Adrenal gland (tissue), 12 donors: ENCODE data around the gene CARM1. TPM values are rescaled to one million over a fixed set of nuclear protein-coding genes. Genes with fewer than 3 reads are reported as not detected.

Experiments
- DNase-seq, 7 donors: peaks; one replicate each; pipeline ENCODE4 v3.0.0-alpha.2; 2019 to 2020
- H3K27ac ChIP-seq, 5 donors: fragments of 200-600 bp; sonication (generic) in 4 of 5; 1 replicate in 3 of 5; 2 replicates in 2 of 5; pipeline versions ENCODE4 v1.5.1 to v1.8.0; 2016 to 2020; ENCODE audit warnings: mild to moderate bottlenecking in 1 of 5
- H3K27me3 ChIP-seq: fragments of 200-600 bp; 2 replicates; pipeline ENCODE4 v1.8.0; 2021
- H3K36me3 ChIP-seq, 2 donors: fragments of 200-600 bp; replicated peaks in 1 of 2; 1 replicate in 1 of 2; 2 replicates in 1 of 2; pipeline versions ENCODE4 v1.5.1 to v1.8.0; 2018 to 2022
- H3K4me1 ChIP-seq, 2 donors: fragments of 200-600 bp; replicated peaks in 1 of 2; 1 replicate in 1 of 2; 2 replicates in 1 of 2; pipeline versions ENCODE4 v1.5.1 to v1.8.0; 2018 to 2021
- H3K4me3 ChIP-seq, 4 donors: fragments of 200-600 bp; sonication (generic) in 3 of 4; one replicate each; pipeline ENCODE4 v1.5.1; 2016 to 2018
- H3K9me3 ChIP-seq, 3 donors: fragments of 200-600 bp; sonication (generic) in 1 of 3; replicated peaks in 1 of 3; 1 replicate in 2 of 3; 2 replicates in 1 of 3; pipeline versions ENCODE4 v1.5.1 to v1.8.0; 2016 to 2021
- POLR2A ChIP-seq, 2 donors: fragments of 450-650 bp; IDR thresholded peaks; one replicate each; pipeline ENCODE4 v1.6.1; 2017; ENCODE audit warnings: antibody characterized with exemption in 2 of 2, mild to moderate bottlenecking in 2 of 2, moderate library complexity in 1 of 2
- WGBS, 4 donors: extraction: QIAGEN DNeasy Blood & Tissue Kit in 2 of 4; methylation state at CpG; one replicate each; pipeline versions ENCODE4 v1.1.5 to v1.1.7; 2013 to 2017; 5-methylcytosine and 5-hydroxymethylcytosine counted together
- intact Hi-C, 2 donors: fragments of 100-400 bp; cut with DNase I; formaldehyde crosslinking; loops; one replicate each; pipeline versions ENCODE4 v1.14.1 to v1.15.0; 2022 to 2023
- polyA plus RNA-seq, 3 donors: library from polyadenylated mRNA; stranded (reverse); fragments of 200-250 nt in 2 of 3; fragments of 350-450 nt in 1 of 3; fragmentation: Illumina TruSeq in 1 of 3; extraction: RNeasy Lipid Tissue Mini Kit (QIAGEN cat#74804) in 1 of 3; gene quantifications; one replicate each; pipeline ENCODE4 v1.2.3, GENCODE V29; 2013 to 2014
- total RNA-seq, 9 donors: library from RNA; depleted of rRNA in 4 of 9; stranded (reverse); fragments of >200 nt in 4 of 9; fragments of 120-200 nt in 1 of 9; fragmentation: NEBNext Ultra II Directional in 1 of 9; extraction: Animal tissue kit (Norgen Biotek cat#: 25700) in 1 of 9; gene quantifications; one replicate each; pipeline versions ENCODE4 v1.1.0 to v1.2.4, GENCODE V29; 2013 to 2023
- TF ChIP-seq, protein P1 (sequence below), 6 experiments: fragments of 450-650 bp in 4 of 6; fragments of 200-600 bp in 2 of 6; sonication (generic) in 1 of 6; IDR thresholded peaks; 1 replicate in 5 of 6; 2 replicates in 1 of 6; pipeline versions ENCODE4 v1.5.1 to v1.8.0; 2016 to 2021; ENCODE audit warnings: antibody characterized with exemption in 6 of 6, mild to moderate bottlenecking in 2 of 6, moderate library complexity in 1 of 6
- donor health status: healthy with polysubstance abuse.
- donor health status: Bipolar disorder and iron deficiency.
- donor health status: DM: yes; HTN: yes; CAD: no.
- donor health status: DM: no; HTN: no; CAD: no.
- donor health status: DM: no; HTN: no; CAD: no.
- donor health status: DM: yes; HTN: yes; CAD: no.

CARM1 gene
- total and polyA plus RNA-seq, 12 donors = 8.2 to 38.1 (median 21.6) TPM

DNA sequence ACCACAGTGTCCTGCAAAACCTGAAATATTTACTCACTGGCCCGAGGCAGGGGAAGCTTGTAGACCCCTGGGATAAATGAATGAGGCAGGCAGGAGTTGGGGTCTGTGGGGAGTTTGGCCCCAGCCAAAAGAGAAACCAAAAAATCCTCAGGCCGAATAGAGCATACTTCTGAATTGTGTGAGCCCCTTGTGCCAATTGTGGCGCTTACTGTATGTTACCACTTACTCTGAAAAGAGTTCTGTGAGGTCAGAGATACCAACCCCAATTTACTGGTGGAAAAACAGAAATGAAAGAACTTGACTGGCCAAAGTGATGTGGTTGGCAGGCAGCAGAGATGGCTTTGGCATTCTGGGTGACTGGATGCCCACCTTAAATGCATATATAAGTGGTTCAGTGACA, 6.9 kb downstream of the CARM1 start:
- intact Hi-C loops = no loop called here
- H3K9me3 ChIP-seq = no peaks in the 10 kb centered on the region

DNA sequence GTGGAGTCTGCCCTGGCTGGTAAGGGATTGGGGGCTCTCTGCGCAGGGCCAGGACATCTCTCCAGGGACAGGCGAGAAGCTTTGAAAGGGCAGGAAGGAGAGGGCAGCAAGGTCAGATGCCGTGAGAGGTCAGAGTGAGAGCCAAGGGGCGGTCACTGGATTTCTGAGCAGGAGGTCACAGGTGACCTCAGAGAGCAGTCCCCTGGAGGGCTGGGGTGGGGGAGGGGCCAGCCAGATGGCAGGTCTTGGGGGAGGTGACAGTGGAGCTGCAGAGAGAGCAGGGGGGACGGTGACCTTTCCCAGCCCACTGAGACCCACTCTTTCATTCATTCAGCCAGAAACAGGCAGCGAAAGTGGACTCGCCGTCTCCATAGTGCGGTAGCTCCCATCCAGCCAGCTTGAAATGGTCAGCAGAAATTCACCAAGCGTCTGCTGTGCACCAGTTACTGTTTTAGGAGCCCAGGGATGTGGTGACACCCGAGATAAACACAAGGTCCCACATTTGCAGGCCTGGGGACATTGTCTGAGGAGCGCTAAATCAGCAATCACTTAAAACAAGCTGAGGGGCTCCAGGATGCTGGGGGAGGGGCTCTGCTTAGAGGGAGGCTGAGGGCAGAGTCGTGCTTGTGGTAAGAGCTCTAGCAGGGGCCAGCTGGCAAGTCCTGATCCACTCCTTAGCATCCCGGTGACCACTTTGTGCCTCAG, 10.2 kb downstream of the CARM1 start:
- intact Hi-C loops = no loop called here
- Histone ChIP-seq H3K27me3 (no peaks in the 10 kb centered on the region), H3K27ac (no peak overlapping the region), H3K4me1 (peaks cover 6 to 20% of the 10 kb centered on the region in 2 donors), H3K4me3 (no peak overlapping the region), H3K36me3 (no peaks in the 10 kb centered on the region), H3K9me3 (no peaks in the 10 kb centered on the region)
- no peak for DNase-seq
- no peak for TF ChIP-seq POLR2A (IDR thresholded peaks at IDR 0.05)
- TF ChIP-seq, protein P1, sequence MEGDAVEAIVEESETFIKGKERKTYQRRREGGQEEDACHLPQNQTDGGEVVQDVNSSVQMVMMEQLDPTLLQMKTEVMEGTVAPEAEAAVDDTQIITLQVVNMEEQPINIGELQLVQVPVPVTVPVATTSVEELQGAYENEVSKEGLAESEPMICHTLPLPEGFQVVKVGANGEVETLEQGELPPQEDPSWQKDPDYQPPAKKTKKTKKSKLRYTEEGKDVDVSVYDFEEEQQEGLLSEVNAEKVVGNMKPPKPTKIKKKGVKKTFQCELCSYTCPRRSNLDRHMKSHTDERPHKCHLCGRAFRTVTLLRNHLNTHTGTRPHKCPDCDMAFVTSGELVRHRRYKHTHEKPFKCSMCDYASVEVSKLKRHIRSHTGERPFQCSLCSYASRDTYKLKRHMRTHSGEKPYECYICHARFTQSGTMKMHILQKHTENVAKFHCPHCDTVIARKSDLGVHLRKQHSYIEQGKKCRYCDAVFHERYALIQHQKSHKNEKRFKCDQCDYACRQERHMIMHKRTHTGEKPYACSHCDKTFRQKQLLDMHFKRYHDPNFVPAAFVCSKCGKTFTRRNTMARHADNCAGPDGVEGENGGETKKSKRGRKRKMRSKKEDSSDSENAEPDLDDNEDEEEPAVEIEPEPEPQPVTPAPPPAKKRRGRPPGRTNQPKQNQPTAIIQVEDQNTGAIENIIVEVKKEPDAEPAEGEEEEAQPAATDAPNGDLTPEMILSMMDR (IDR thresholded peaks at IDR 0.05) = no peak
- 68 to 89% (median 71%) methylated on average over 9 to 14 of the region's 14 CpGs for WGBS, 4 donors

More for the DNA sequence above, 6.9 kb downstream of the CARM1 start:
- Histone ChIP-seq H3K4me3 (no peak overlapping the region), H3K36me3 (no peaks in the 10 kb centered on the region), H3K4me1 (peaks cover 6 to 36% of the 10 kb centered on the region in 2 donors), H3K27ac (no peak overlapping the region), H3K27me3 (no peaks in the 10 kb centered on the region)
- no peak for DNase-seq
- WGBS, 4 donors = 82 to 97% (median 83%) methylated on average over 3 of the region's 3 CpGs
- no peak for TF ChIP-seq POLR2A (IDR thresholded peaks at IDR 0.05)
- TF ChIP-seq, protein P1 (IDR thresholded peaks at IDR 0.05) = no peak

DNA sequence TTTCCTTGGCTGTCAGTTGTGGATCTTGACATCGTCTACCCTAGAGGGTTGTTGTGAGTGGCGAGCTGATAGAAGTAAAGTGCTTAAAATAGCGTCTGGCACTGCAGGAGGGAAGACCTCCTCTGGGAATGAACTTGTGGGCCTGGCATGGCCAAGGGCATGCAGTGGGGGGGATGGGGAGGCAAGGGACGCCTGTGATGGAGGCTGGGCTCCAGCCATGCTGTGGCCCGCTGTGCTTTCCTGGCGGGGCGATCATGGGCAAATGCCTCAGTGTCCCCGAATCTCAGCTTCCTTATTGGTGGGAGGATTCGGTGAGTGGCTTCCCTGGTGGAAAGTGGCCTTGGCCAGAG, 10.7 kb downstream of the CARM1 start:
- no peaks in the 10 kb centered on the region for H3K27me3 ChIP-seq
- H3K9me3 ChIP-seq = no peaks in the 10 kb centered on the region
- H3K36me3 ChIP-seq = no peaks in the 10 kb centered on the region
- H3K4me1 ChIP-seq = peaks cover 4 to 15% of the 10 kb centered on the region in 2 donors
- H3K4me3 ChIP-seq = no peak overlapping the region
- WGBS, 4 donors = 73 to 89% (median 78%) methylated on average over 6 to 9 of the region's 9 CpGs
- intact Hi-C loops = no loop called here
- TF ChIP-seq POLR2A (IDR thresholded peaks at IDR 0.05) = no peak
- TF ChIP-seq, protein P1 (IDR thresholded peaks at IDR 0.05) = no peak
- H3K27ac ChIP-seq = no peak overlapping the region
- DNase-seq = no peak

DNA sequence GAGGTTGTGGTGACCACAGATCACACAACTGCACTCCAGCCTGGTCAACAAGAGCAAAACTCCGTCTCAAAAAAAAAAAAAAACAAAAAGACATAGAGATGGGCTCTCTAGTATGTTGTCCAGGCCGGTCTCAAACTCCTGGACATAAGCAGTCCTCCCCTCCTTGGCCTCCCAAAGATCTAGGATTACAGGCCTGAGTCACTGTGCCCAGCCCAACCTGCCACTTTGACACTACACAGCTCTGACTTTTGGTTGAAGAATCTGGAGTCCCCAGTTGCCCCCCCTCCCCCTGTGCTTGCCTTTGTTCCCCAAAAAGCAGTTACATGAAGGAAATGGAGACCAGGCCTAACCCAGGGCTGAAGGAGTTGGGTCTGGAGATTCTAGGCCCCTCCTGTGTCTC, 12.9 kb downstream of the CARM1 start:
- no peak overlapping the region for H3K27ac ChIP-seq
- TF ChIP-seq, protein P1 (IDR thresholded peaks at IDR 0.05) = no peak
- TF ChIP-seq POLR2A (IDR thresholded peaks at IDR 0.05) = no peak
- H3K9me3 ChIP-seq = no peaks in the 10 kb centered on the region
- H3K27me3 ChIP-seq = no peaks in the 10 kb centered on the region
- DNase-seq = peak in 1 of 7 donors; percentile 28
- peaks cover 0 to 7% of the 10 kb centered on the region in 2 donors for H3K4me1 ChIP-seq
- intact Hi-C loops = no loop called here
- H3K4me3 ChIP-seq = no peak overlapping the region
- WGBS, 4 donors = 72 to 86% (median 85%) methylated on average over 2 of the region's 2 CpGs
- no peaks in the 10 kb centered on the region for H3K36me3 ChIP-seq
